Lower leg skin (tissue), 3 donors: ENCODE results near the gene FMNL2.

Source experiments
- POLR2A ChIP-seq, 2 donors: fragments of 450-650 bp; IDR thresholded peaks; one replicate each; pipeline ENCODE4 v1.6.1; 2016 to 2017; ENCODE audit warnings: antibody characterized with exemption in 2 of 2, mild to moderate bottlenecking in 1 of 2, moderate library complexity in 1 of 2
- TF ChIP-seq, protein P1 (sequence below), 3 donors: fragments of 450-650 bp; IDR thresholded peaks; one replicate each; pipeline ENCODE4 v1.5.1; 2016; ENCODE audit warnings: antibody characterized with exemption in 3 of 3, mild to moderate bottlenecking in 3 of 3, moderate library complexity in 2 of 3

DNA sequence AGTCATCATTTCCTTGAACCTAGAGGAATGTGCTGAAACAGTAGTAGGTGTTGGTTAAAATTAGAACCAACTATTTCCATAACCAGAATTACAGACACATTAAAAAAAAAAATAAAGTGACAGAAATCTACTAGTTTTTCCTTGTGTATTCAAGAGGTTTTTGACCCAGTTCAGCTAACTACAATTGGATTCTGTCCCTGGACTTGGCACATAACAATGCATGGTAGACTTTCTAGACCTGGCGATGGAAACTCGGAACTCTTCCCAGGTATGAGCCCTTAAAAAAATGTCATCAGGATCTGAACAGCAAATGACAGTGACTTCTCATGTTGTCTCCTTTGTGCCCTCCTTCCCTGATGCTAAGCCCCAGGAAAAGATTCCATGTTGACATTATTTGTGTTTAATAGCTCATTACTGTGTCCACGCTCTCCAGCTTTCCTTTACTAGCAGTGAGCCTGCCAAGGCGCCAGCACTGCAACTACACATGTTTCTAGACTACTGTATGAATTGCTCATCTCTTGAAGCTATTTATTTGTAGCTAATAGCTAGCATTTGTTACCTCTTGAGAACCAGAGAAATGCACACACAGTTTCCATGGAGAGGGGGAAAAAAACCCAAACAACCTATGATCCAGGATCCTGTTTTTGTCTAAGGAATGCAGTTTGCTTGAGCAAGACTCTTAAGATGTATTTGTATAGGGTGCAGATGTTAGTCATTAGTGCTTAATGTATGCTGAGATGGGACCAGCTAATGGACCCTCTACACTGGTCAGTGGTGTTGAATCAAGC, 148.5 kb downstream of the FMNL2 start:
- TF ChIP-seq, protein P1, sequence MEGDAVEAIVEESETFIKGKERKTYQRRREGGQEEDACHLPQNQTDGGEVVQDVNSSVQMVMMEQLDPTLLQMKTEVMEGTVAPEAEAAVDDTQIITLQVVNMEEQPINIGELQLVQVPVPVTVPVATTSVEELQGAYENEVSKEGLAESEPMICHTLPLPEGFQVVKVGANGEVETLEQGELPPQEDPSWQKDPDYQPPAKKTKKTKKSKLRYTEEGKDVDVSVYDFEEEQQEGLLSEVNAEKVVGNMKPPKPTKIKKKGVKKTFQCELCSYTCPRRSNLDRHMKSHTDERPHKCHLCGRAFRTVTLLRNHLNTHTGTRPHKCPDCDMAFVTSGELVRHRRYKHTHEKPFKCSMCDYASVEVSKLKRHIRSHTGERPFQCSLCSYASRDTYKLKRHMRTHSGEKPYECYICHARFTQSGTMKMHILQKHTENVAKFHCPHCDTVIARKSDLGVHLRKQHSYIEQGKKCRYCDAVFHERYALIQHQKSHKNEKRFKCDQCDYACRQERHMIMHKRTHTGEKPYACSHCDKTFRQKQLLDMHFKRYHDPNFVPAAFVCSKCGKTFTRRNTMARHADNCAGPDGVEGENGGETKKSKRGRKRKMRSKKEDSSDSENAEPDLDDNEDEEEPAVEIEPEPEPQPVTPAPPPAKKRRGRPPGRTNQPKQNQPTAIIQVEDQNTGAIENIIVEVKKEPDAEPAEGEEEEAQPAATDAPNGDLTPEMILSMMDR (IDR thresholded peaks at IDR 0.05), result no peak
- no peak for TF ChIP-seq POLR2A (IDR thresholded peaks at IDR 0.05)
